ENCODE measurements around the gene TREM1.

- TF ChIP-seq CTCF (IDR thresholded peaks at IDR 0.05) (no peak), POLR2A (IDR thresholded peaks at IDR 0.05) (no peak), EP300 (IDR thresholded peaks at IDR 0.05; ENCODE audit: low read depth) (no peak), POLR2AphosphoS5 (IDR thresholded peaks at IDR 0.05) (no peak)
Measured at GRCh38 chr6:41335943-41336342, 49.5 kb upstream of the TREM1 start.
